ENCODE measurements around the gene PIEZO1. TPM values are rescaled to one million over a fixed set of nuclear protein-coding genes. Genes with fewer than 3 reads are reported as not detected.

PIEZO1 gene
- total RNA-seq, 2 donors from 2014 or later: 156 to 202 TPM

GRCh38 chr16:88787579-88788314, 2.7 kb upstream of the PIEZO1 start:
- intact Hi-C loops (cut with DNase I): no loop called here
- Histone ChIP-seq H3K4me3 (no peak overlapping the region), H3K36me3 (no peaks in the 10 kb centered on the region), H3K27ac (no peak overlapping the region), H3K4me1 (replicated peaks) (peaks cover 5% of the 10 kb centered on the region), H3K9me3 (no peaks in the 10 kb centered on the region), H3K27me3 (replicated peaks; ENCODE audit: insufficient read depth) (no peaks in the 10 kb centered on the region)
- no peak for DNase-seq (ENCODE audit: low spot score)
- WGBS: 82% methylated on average over 11 of the region's 11 CpGs
- no peak for TF ChIP-seq POLR2A (IDR thresholded peaks at IDR 0.05)
- no peak for TF ChIP-seq POLR2AphosphoS5 (IDR thresholded peaks at IDR 0.05)
- no peak for TF ChIP-seq CTCF (IDR thresholded peaks at IDR 0.05)

GRCh38 chr16:88784856-88785105, 239 bp downstream of the PIEZO1 start:
- WGBS: 0% methylated on average over 10 of the region's 32 CpGs
- H3K4me3 ChIP-seq: peak overlapping the region; percentile 86 to 89
- no peaks in the 10 kb centered on the region for H3K36me3 ChIP-seq
- peaks cover 8% of the 10 kb centered on the region for H3K4me1 ChIP-seq (replicated peaks)
- no peak for TF ChIP-seq CTCF (IDR thresholded peaks at IDR 0.05)
- TF ChIP-seq POLR2A (IDR thresholded peaks at IDR 0.05): no peak
- no peak for TF ChIP-seq POLR2AphosphoS5 (IDR thresholded peaks at IDR 0.05)
- no peak for DNase-seq (ENCODE audit: low spot score)
- H3K27me3 ChIP-seq (replicated peaks; ENCODE audit: insufficient read depth): no peaks in the 10 kb centered on the region
- H3K27ac ChIP-seq: peak overlapping the region; percentile 90 to 94
- intact Hi-C loops (cut with DNase I): loop anchor here (1.0 kb wide), 1 partner anchor 41 kb away; no protein-coding TSS in a partner anchor
- H3K9me3 ChIP-seq: no peaks in the 10 kb centered on the region

GRCh38 chr16:88784074-88784855, 755 bp downstream of the PIEZO1 start:
- 2% methylated on average over 38 of the region's 74 CpGs for WGBS
- peaks cover 8% of the 10 kb centered on the region for H3K4me1 ChIP-seq (replicated peaks)

GRCh38 chr16:88783391-88784073, 1.5 kb downstream of the PIEZO1 start:
- H3K36me3 ChIP-seq: no peaks in the 10 kb centered on the region
- peak overlapping the region; percentile 86 to 89 for H3K4me3 ChIP-seq
- 38% methylated on average over 27 of the region's 27 CpGs for WGBS
- peak; percentile 65 for DNase-seq (ENCODE audit: low spot score)
- peak overlapping the region; percentile 90 to 94 for H3K27ac ChIP-seq
- TF ChIP-seq CTCF (IDR thresholded peaks at IDR 0.05) (no peak), POLR2A (IDR thresholded peaks at IDR 0.05) (no peak), POLR2AphosphoS5 (IDR thresholded peaks at IDR 0.05) (peak; percentile 62)
- intact Hi-C loops (cut with DNase I): loop anchor here (1.0 kb wide), 1 partner anchor 40 kb away; no protein-coding TSS in a partner anchor
- H3K27me3 ChIP-seq (replicated peaks; ENCODE audit: insufficient read depth): no peaks in the 10 kb centered on the region
- peaks cover 8% of the 10 kb centered on the region for H3K4me1 ChIP-seq (replicated peaks)
- H3K9me3 ChIP-seq: no peaks in the 10 kb centered on the region

More at GRCh38 chr16:88784074-88784855, 755 bp downstream of the PIEZO1 start:
- H3K27ac ChIP-seq: peak overlapping the region; percentile 90 to 94
- H3K27me3 ChIP-seq (replicated peaks; ENCODE audit: insufficient read depth): no peaks in the 10 kb centered on the region
- no peaks in the 10 kb centered on the region for H3K9me3 ChIP-seq
- peak; percentile 71 for DNase-seq (ENCODE audit: low spot score)
- H3K4me3 ChIP-seq: peak overlapping the region; percentile 86 to 89
- TF ChIP-seq CTCF (IDR thresholded peaks at IDR 0.05) (peak; percentile 18 to 60 (median 54)), POLR2AphosphoS5 (IDR thresholded peaks at IDR 0.05) (peak; percentile 26), POLR2A (IDR thresholded peaks at IDR 0.05) (no peak)
- no peaks in the 10 kb centered on the region for H3K36me3 ChIP-seq
- intact Hi-C loops (cut with DNase I): loop anchor here (1.0 kb wide), 1 partner anchor 41 kb away; no protein-coding TSS in a partner anchor
